ENCODE measurements around the gene SNRPA. TPM values are rescaled to one million over a fixed set of nuclear protein-coding genes. Genes with fewer than 3 reads are reported as not detected.

Gene SNRPA
- total and polyA plus RNA-seq, 2 of the 8 experiments (the other 6 are each of a cell fraction or from before 2014, with no cell fraction given) = 201 to 202 TPM

- Histone ChIP-seq H3K18ac (ENCODE audit: extremely low read depth, low read length) (no peak overlapping the region), H3K4me1 (replicated peaks in 1 of 4; ENCODE audit: control insufficient read depth in 3 of 4, insufficient read depth in 4 of 4, low read length in 3 of 4) (peaks cover 0 to 7% (median 2%) of the 10 kb centered on the region in 4 experiments; a peak in 4 of 7 replicates), H2BK15ac (ENCODE audit: low read length) (no peak overlapping the region), H3K4me3 (ENCODE audit: extremely low read depth in 1 of 4, insufficient read depth in 2 of 4, low read depth in 3 of 4, low read length in 4 of 4) (peak overlapping the region; percentile 77 to 99 (median 87); a peak in 6 of 8 replicates), H3K4ac (replicated peaks; ENCODE audit: insufficient read length, low read depth, low read length) (no peak overlapping the region), H3K14ac (ENCODE audit: insufficient read length) (no peak overlapping the region), H3K79me2 (ENCODE audit: control insufficient read depth in 1 of 2, insufficient read depth in 2 of 2, low read length in 2 of 2) (peaks cover 43 to 82% of the 10 kb centered on the region in 2 experiments), H3K23me2 (ENCODE audit: low read depth, low read length) (peaks cover 9% of the 10 kb centered on the region), H3K23ac (ENCODE audit: insufficient read length) (no peak overlapping the region), H2BK120ac (replicated peaks; ENCODE audit: low read depth, low read length) (no peak overlapping the region), H4K91ac (replicated peaks; ENCODE audit: insufficient read length, low read length) (no peak overlapping the region), H3K4me2 (ENCODE audit: insufficient read depth in 1 of 2, low read depth in 2 of 2, low read length in 2 of 2) (peak overlapping the region; percentile 80 to 99), H2BK20ac (ENCODE audit: low read length) (no peak overlapping the region), H2BK5ac (ENCODE audit: low read depth, low read length) (no peak overlapping the region), H3K9me3 (ENCODE audit: insufficient read depth in 2 of 2, low read depth in 1 of 2, low read length in 1 of 2) (no peaks in the 10 kb centered on the region), H4K5ac (ENCODE audit: insufficient read length, low read depth, low read length) (no peak overlapping the region), H3K27ac (ENCODE audit: low read depth, low read length) (no peak overlapping the region), H3K9ac (replicated peaks in 1 of 4; ENCODE audit: extremely low read depth in 1 of 4, low read depth in 3 of 4, low read length in 3 of 4) (peak overlapping the region in 3 of 4 experiments; percentile 67 to 99 (median 81); a peak in 5 of 7 replicates), H2AFZ (ENCODE audit: low read length) (no peak overlapping the region), H3K27me3 (replicated peaks in 1 of 4; ENCODE audit: control insufficient read depth in 3 of 4, extremely low read depth in 1 of 4, insufficient read depth in 3 of 4, low read length in 3 of 4) (no peaks in the 10 kb centered on the region), H3K56ac (replicated peaks; ENCODE audit: insufficient read length, low read depth, low read length) (no peak overlapping the region), H4K8ac (ENCODE audit: extremely low read depth, insufficient read depth, low read length) (no peak overlapping the region), H2BK12ac (ENCODE audit: low read depth, low read length) (no peak overlapping the region), H3K36me3 (ENCODE audit: control insufficient read depth in 2 of 4, insufficient read depth in 4 of 4, low read length in 3 of 4) (peaks cover 10 to 41% (median 23%) of the 10 kb centered on the region in 4 experiments; a peak in 7 of 8 replicates), H2AK5ac (ENCODE audit: low read depth, low read length) (peak overlapping the region; percentile 77; the same call in 1 of the 2 replicates), H3K79me1 (ENCODE audit: low read depth, low read length) (peaks cover 7% of the 10 kb centered on the region), H4K20me1 (replicated peaks in 1 of 2; ENCODE audit: control insufficient read depth in 1 of 2, insufficient read depth in 2 of 2, low read length in 2 of 2) (peaks cover 19 to 26% of the 10 kb centered on the region in 2 experiments)
- POLR2A ChIA-PET (ENCODE audit: partially characterized antibody) = interaction anchor here (0.6 to 15.7 kb wide), 15 partner anchors 9 to 314 kb away, joined by 3 to 399 read pairs (median 4); partner anchors contain the start of genes COQ8B, EGLN2, ITPKC and MIA
- CTCF ChIA-PET (ENCODE audit: partially characterized antibody) = interaction anchor here (0.6 to 1.3 kb wide), 7 partner anchors 10 to 556 kb away, joined by 3 to 7 read pairs (median 4); partner anchors contain the start of genes COQ8B and ITPKC
- FAIRE-seq = no peak
- no peak for DNase-seq (ENCODE audit: low read depth in 1 of 2, low spot score in 2 of 2)
- TF ChIP-seq YY1 (IDR thresholded peaks at IDR 0.05; ENCODE audit: low read depth, low read length) (no peak), SP4 (IDR thresholded peaks at IDR 0.05; ENCODE audit: low read length) (no peak), RNF2 (IDR thresholded peaks at IDR 0.05; ENCODE audit: borderline replicate concordance, low read depth, low read length, missing control alignments, poor library complexity, severe bottlenecking) (no peak), TCF12 (IDR thresholded peaks at IDR 0.05; ENCODE audit: low read depth, low read length) (no peak), TEAD4 (IDR thresholded peaks at IDR 0.05; ENCODE audit: low read depth, low read length) (no peak), CTCF (IDR thresholded peaks at IDR 0.05; ENCODE audit: control extremely low read depth in 1 of 3, insufficient read depth in 1 of 3, low read depth in 1 of 3, low read length in 3 of 3) (no peak), TAF7 (optimal IDR thresholded peaks at IDR 0.05; ENCODE audit: borderline replicate concordance, low read depth, low read length) (no peak)
- 83% methylated on average over 6 of the region's 12 CpGs; no CpG with 5 or more reads in 1 of the 2 experiments for WGBS, 2 experiments (ENCODE audit: extremely low coverage in 1 of 2, insufficient coverage in 1 of 2, insufficient read length in 1 of 2, insufficient replicate concordance in 2 of 2, low coverage in 1 of 2, low lambda C conversion rate in 2 of 2, missing lambda C conversion rate in 1 of 2)
Measured at GRCh38 chr19:40752257-40752781, 1.3 kb downstream of the SNRPA start.

Data from H1 (cell line).